ENCODE measurements around the gene LINGO1. TPM values are rescaled to one million over a fixed set of nuclear protein-coding genes. Genes with fewer than 3 reads are reported as not detected.

Gene LINGO1
- total RNA-seq, 1 donor from 2014 or later, result 4.5 TPM

GRCh38 chr15:77565378-77565915, 67.3 kb downstream of the LINGO1 start:
- H3K4me3 Mint-ChIP-seq (ENCODE audit: unreplicated experiment), result no peak overlapping the region
- Histone ChIP-seq H3K4me1 (ENCODE audit: insufficient read depth, low read length) (peaks cover 7% of the 10 kb centered on the region), H3K27me3 (ENCODE audit: insufficient read depth, low read length) (peaks cover 9% of the 10 kb centered on the region), H3K36me3 (ENCODE audit: insufficient read depth, low read length) (no peaks in the 10 kb centered on the region), H3K4me3 (ENCODE audit: insufficient read depth, low read depth, low read length) (no peak overlapping the region), H3K9ac (ENCODE audit: low read length) (no peak overlapping the region), H3K4me2 (ENCODE audit: low read length) (no peak overlapping the region), H3K79me2 (ENCODE audit: insufficient read depth, low read length) (no peaks in the 10 kb centered on the region), H2AFZ (ENCODE audit: low read depth, low read length) (no peak overlapping the region), H3K9me3 (ENCODE audit: insufficient read depth, low read depth, low read length) (no peaks in the 10 kb centered on the region), H3K27ac (ENCODE audit: low read depth, low read length) (no peak overlapping the region), H4K20me1 (ENCODE audit: insufficient read depth, low read length) (no peaks in the 10 kb centered on the region)
- no peak for DNase-seq (ENCODE audit: low read depth)
- H3K36me3 Mint-ChIP-seq (ENCODE audit: low read depth, unreplicated experiment), result no peaks in the 10 kb centered on the region
- peaks cover 6% of the 10 kb centered on the region for H3K9me3 Mint-ChIP-seq (ENCODE audit: unreplicated experiment)
- peaks cover 43% of the 10 kb centered on the region for H3K27me3 Mint-ChIP-seq (ENCODE audit: low read depth, unreplicated experiment)
- H3K4me1 Mint-ChIP-seq (ENCODE audit: low read depth, unreplicated experiment), result peaks cover 4% of the 10 kb centered on the region
- no peak for FAIRE-seq
- H3K27ac Mint-ChIP-seq (ENCODE audit: unreplicated experiment), result no peak overlapping the region
- no peak for TF ChIP-seq EZH2 (IDR thresholded peaks at IDR 0.05; ENCODE audit: insufficient read depth, low read length)
- TF ChIP-seq CTCF (IDR thresholded peaks at IDR 0.05; ENCODE audit: insufficient read depth, low read depth, low read length), result no peak

- Histone ChIP-seq H3K9me3 (ENCODE audit: insufficient read depth, low read depth, low read length) (no peaks in the 10 kb centered on the region), H3K36me3 (ENCODE audit: insufficient read depth, low read length) (no peaks in the 10 kb centered on the region), H3K27me3 (ENCODE audit: insufficient read depth, low read length) (peaks cover 9% of the 10 kb centered on the region), H3K4me3 (ENCODE audit: insufficient read depth, low read depth, low read length) (no peak overlapping the region), H3K4me2 (ENCODE audit: low read length) (no peak overlapping the region), H3K27ac (ENCODE audit: low read depth, low read length) (no peak overlapping the region), H4K20me1 (ENCODE audit: insufficient read depth, low read length) (no peaks in the 10 kb centered on the region), H3K79me2 (ENCODE audit: insufficient read depth, low read length) (no peaks in the 10 kb centered on the region), H3K9ac (ENCODE audit: low read length) (no peak overlapping the region), H3K4me1 (ENCODE audit: insufficient read depth, low read length) (peaks cover 7% of the 10 kb centered on the region), H2AFZ (ENCODE audit: low read depth, low read length) (no peak overlapping the region)
- no peak overlapping the region for H3K27ac Mint-ChIP-seq (ENCODE audit: unreplicated experiment)
- no peak for FAIRE-seq
- TF ChIP-seq EZH2 (IDR thresholded peaks at IDR 0.05; ENCODE audit: insufficient read depth, low read length) (no peak), CTCF (IDR thresholded peaks at IDR 0.05; ENCODE audit: insufficient read depth, low read depth, low read length) (no peak)
- no peaks in the 10 kb centered on the region for H3K36me3 Mint-ChIP-seq (ENCODE audit: low read depth, unreplicated experiment)
- no peak for DNase-seq (ENCODE audit: low read depth)
- H3K9me3 Mint-ChIP-seq (ENCODE audit: unreplicated experiment), result peaks cover 6% of the 10 kb centered on the region
- peaks cover 43% of the 10 kb centered on the region for H3K27me3 Mint-ChIP-seq (ENCODE audit: low read depth, unreplicated experiment)
- peaks cover 4% of the 10 kb centered on the region for H3K4me1 Mint-ChIP-seq (ENCODE audit: low read depth, unreplicated experiment)
- H3K4me3 Mint-ChIP-seq (ENCODE audit: unreplicated experiment), result no peak overlapping the region
These were observed 67.8 kb downstream of the LINGO1 start for GRCh38 chr15:77564938-77565337.

- DNase-seq (ENCODE audit: low read depth), result no peak
- Histone ChIP-seq H4K20me1 (ENCODE audit: insufficient read depth, low read length) (no peaks in the 10 kb centered on the region), H3K4me3 (ENCODE audit: insufficient read depth, low read depth, low read length) (no peak overlapping the region), H3K9me3 (ENCODE audit: insufficient read depth, low read depth, low read length) (no peaks in the 10 kb centered on the region), H3K27me3 (ENCODE audit: insufficient read depth, low read length) (peaks cover 9% of the 10 kb centered on the region), H3K27ac (ENCODE audit: low read depth, low read length) (no peak overlapping the region), H2AFZ (ENCODE audit: low read depth, low read length) (no peak overlapping the region), H3K36me3 (ENCODE audit: insufficient read depth, low read length) (no peaks in the 10 kb centered on the region), H3K79me2 (ENCODE audit: insufficient read depth, low read length) (no peaks in the 10 kb centered on the region), H3K4me1 (ENCODE audit: insufficient read depth, low read length) (peaks cover 6% of the 10 kb centered on the region), H3K9ac (ENCODE audit: low read length) (no peak overlapping the region), H3K4me2 (ENCODE audit: low read length) (no peak overlapping the region)
- Mint-ChIP-seq H3K4me3 (ENCODE audit: unreplicated experiment) (no peak overlapping the region), H3K4me1 (ENCODE audit: low read depth, unreplicated experiment) (peaks cover under 1% of the 10 kb centered on the region), H3K27ac (ENCODE audit: unreplicated experiment) (no peak overlapping the region), H3K9me3 (ENCODE audit: unreplicated experiment) (peaks cover 6% of the 10 kb centered on the region), H3K36me3 (ENCODE audit: low read depth, unreplicated experiment) (no peaks in the 10 kb centered on the region), H3K27me3 (ENCODE audit: low read depth, unreplicated experiment) (peaks cover 43% of the 10 kb centered on the region)
- TF ChIP-seq CTCF (IDR thresholded peaks at IDR 0.05; ENCODE audit: insufficient read depth, low read depth, low read length), result no peak
- TF ChIP-seq EZH2 (IDR thresholded peaks at IDR 0.05; ENCODE audit: insufficient read depth, low read length), result no peak
- no peak for FAIRE-seq
These were observed 68.4 kb downstream of the LINGO1 start for GRCh38 chr15:77564341-77564740.
